H1 (cell line): ENCODE measurements around the gene PIAS4. TPM values are rescaled to one million over a fixed set of nuclear protein-coding genes. Genes with fewer than 3 reads are reported as not detected.

Experiments used
- CTCF ChIA-PET: fragments of 300-600 bp; sonication (Branson Sonifier 250); formaldehyde crosslinking; loops from one replicate; lab custom pipeline; 2021; ENCODE audit not compliant: partially characterized antibody; lab: Charles Lee
- POLR2A ChIA-PET: fragments of 300-600 bp; sonication (Branson Sonifier 250); formaldehyde crosslinking; loops from one replicate; lab custom pipeline; 2021; ENCODE audit warnings: inconsistent platforms; ENCODE audit not compliant: partially characterized antibody; lab: Charles Lee
- DNase-seq, 2 experiments: peaks; one replicate each; pipeline versions ENCODE4 v3.0.0 to v3.0.0-alpha.2; 2010 to 2022; ENCODE audit warnings: low spot score in 2 of 2, low read depth in 1 of 2, mixed read lengths in 1 of 2
- FAIRE-seq: peaks from 2 replicates; lab custom pipeline; 2011; peaks lifted over from hg19 to GRCh38; lab: Jason Lieb, UNC
- H2AFZ ChIP-seq: 2 replicates; pipeline ENCODE4 v1.8.1; 2012; ENCODE audit warnings: low read length, inconsistent platforms
- H2AK5ac ChIP-seq: 2 replicates; pipeline ENCODE4 v1.6.1; 2013; ENCODE audit warnings: low read depth, low read length
- H2BK120ac ChIP-seq: replicated peaks from 2 replicates; pipeline ENCODE3; 2013; ENCODE audit warnings: low read depth, low read length, inconsistent platforms
- H2BK12ac ChIP-seq: 2 replicates; pipeline ENCODE4 v1.6.1; 2013; ENCODE audit warnings: low read depth, low read length
- H2BK15ac ChIP-seq: 2 replicates; pipeline ENCODE4 v1.6.1; 2013; ENCODE audit warnings: low read length
- H2BK20ac ChIP-seq: 2 replicates; pipeline ENCODE4 v1.6.1; 2013; ENCODE audit warnings: low read length
- H2BK5ac ChIP-seq: 2 replicates; pipeline ENCODE4 v1.6.1; 2013; ENCODE audit warnings: low read depth, low read length
- H3K14ac ChIP-seq: 2 replicates; pipeline ENCODE4 v1.6.1; 2013; ENCODE audit warnings: inconsistent platforms; ENCODE audit not compliant: insufficient read length
- H3K18ac ChIP-seq: 2 replicates; pipeline ENCODE4 v1.6.1; 2013; ENCODE audit warnings: low read length; ENCODE audit errors: extremely low read depth
- H3K23ac ChIP-seq: 2 replicates; pipeline ENCODE4 v1.6.1; 2013; ENCODE audit warnings: inconsistent platforms; ENCODE audit not compliant: insufficient read length
- H3K23me2 ChIP-seq: 2 replicates; pipeline ENCODE4 v1.6.1; 2013; ENCODE audit warnings: low read depth, low read length
- H3K27ac ChIP-seq: 2 replicates; pipeline ENCODE4 v1.6.1; 2011; ENCODE audit warnings: low read depth, low read length, inconsistent platforms
- H3K27me3 ChIP-seq, 4 experiments: replicated peaks in 1 of 4; 1 replicate in 1 of 4; 2 replicates in 3 of 4; pipeline versions ENCODE4 v1.6.1 to v1.8.1; 2011 to 2013; ENCODE audit warnings: low read length in 3 of 4, mild to moderate bottlenecking in 3 of 4, inconsistent platforms in 2 of 4, mixed read lengths in 2 of 4, moderate library complexity in 1 of 4; ENCODE audit not compliant: control insufficient read depth in 3 of 4, insufficient read depth in 3 of 4; ENCODE audit errors: extremely low read depth in 1 of 4
- H3K36me3 ChIP-seq, 4 experiments: 2 replicates each; pipeline versions ENCODE4 v1.6.1 to v1.8.1; 2011 to 2013; ENCODE audit warnings: mild to moderate bottlenecking in 4 of 4, low read length in 3 of 4, moderate library complexity in 2 of 4, control low read depth in 1 of 4, inconsistent platforms in 1 of 4; ENCODE audit not compliant: insufficient read depth in 4 of 4, control insufficient read depth in 2 of 4
- H3K4ac ChIP-seq: replicated peaks from 2 replicates; pipeline ENCODE3; 2013; ENCODE audit warnings: low read length, low read depth, mixed read lengths, inconsistent platforms; ENCODE audit not compliant: insufficient read length
- H3K4me1 ChIP-seq, 4 experiments: replicated peaks in 1 of 4; 1 replicate in 1 of 4; 2 replicates in 3 of 4; pipeline versions ENCODE4 v1.6.1 to v1.8.1; 2011 to 2013; ENCODE audit warnings: low read length in 3 of 4, inconsistent platforms in 2 of 4, mixed read lengths in 1 of 4; ENCODE audit not compliant: insufficient read depth in 4 of 4, control insufficient read depth in 3 of 4
- H3K4me2 ChIP-seq, 2 experiments: 2 replicates each; pipeline versions ENCODE4 v1.6.1 to v1.8.1; 2011 to 2013; ENCODE audit warnings: low read depth in 2 of 2, low read length in 2 of 2, control low read depth in 1 of 2, inconsistent platforms in 1 of 2, mild to moderate bottlenecking in 1 of 2; ENCODE audit not compliant: insufficient read depth in 1 of 2
- H3K4me3 ChIP-seq, 4 experiments: fragments of 200-600, 300-600 bp in 1 of 4; sonication (generic), shearing (Covaris generic), sonication (Bioruptor Twin) in 1 of 4; 2 replicates each; pipeline versions ENCODE4 v1.5.1 to v1.8.1; 2011 to 2016; ENCODE audit warnings: low read length in 4 of 4, low read depth in 3 of 4, control low read depth in 2 of 4, inconsistent platforms in 2 of 4, mild to moderate bottlenecking in 2 of 4, mixed read lengths in 1 of 4, moderate library complexity in 1 of 4; ENCODE audit not compliant: insufficient read depth in 2 of 4; ENCODE audit errors: extremely low read depth in 1 of 4
- H3K56ac ChIP-seq: replicated peaks from 2 replicates; pipeline ENCODE3; 2013; ENCODE audit warnings: low read depth, mild to moderate bottlenecking, mixed read lengths, low read length, inconsistent platforms; ENCODE audit not compliant: insufficient read length
- H3K79me1 ChIP-seq: 2 replicates; pipeline ENCODE4 v1.6.1; 2013; ENCODE audit warnings: low read depth, low read length, control low read depth
- H3K79me2 ChIP-seq, 2 experiments: 2 replicates each; pipeline versions ENCODE4 v1.6.1 to v1.8.1; 2012 to 2013; ENCODE audit warnings: low read length in 2 of 2, mild to moderate bottlenecking in 2 of 2, inconsistent platforms in 1 of 2; ENCODE audit not compliant: insufficient read depth in 2 of 2, control insufficient read depth in 1 of 2
- H3K9ac ChIP-seq, 4 experiments: replicated peaks in 1 of 4; 1 replicate in 1 of 4; 2 replicates in 3 of 4; pipeline versions ENCODE4 v1.6.1 to v1.8.1; 2011 to 2013; ENCODE audit warnings: low read depth in 3 of 4, low read length in 3 of 4, control low read depth in 2 of 4, mild to moderate bottlenecking in 2 of 4, moderate library complexity in 2 of 4, inconsistent platforms in 1 of 4; ENCODE audit errors: extremely low read depth in 1 of 4
- H3K9me3 ChIP-seq, 2 experiments: 2 replicates each; pipeline versions ENCODE4 v1.6.1 to v1.8.1; 2012 to 2013; ENCODE audit warnings: mild to moderate bottlenecking in 2 of 2, moderate library complexity in 2 of 2, control low read depth in 1 of 2, inconsistent platforms in 1 of 2, low read depth in 1 of 2, low read length in 1 of 2, mixed read lengths in 1 of 2; ENCODE audit not compliant: insufficient read depth in 2 of 2
- H4K20me1 ChIP-seq, 2 experiments: replicated peaks in 1 of 2; 2 replicates each; pipeline versions ENCODE3 to v1.8.1; 2011 to 2013; ENCODE audit warnings: inconsistent platforms in 2 of 2, low read length in 2 of 2, mild to moderate bottlenecking in 1 of 2; ENCODE audit not compliant: insufficient read depth in 2 of 2, control insufficient read depth in 1 of 2
- H4K5ac ChIP-seq: 2 replicates; pipeline ENCODE4 v1.6.1; 2013; ENCODE audit warnings: low read length, low read depth, mixed read lengths, inconsistent platforms; ENCODE audit not compliant: insufficient read length
- H4K8ac ChIP-seq: 2 replicates; pipeline ENCODE4 v1.8.0; 2013; ENCODE audit warnings: mild to moderate bottlenecking, moderate library complexity, low read length, inconsistent platforms; ENCODE audit not compliant: insufficient read depth; ENCODE audit errors: extremely low read depth
- H4K91ac ChIP-seq: replicated peaks from 2 replicates; pipeline ENCODE3; 2013; ENCODE audit warnings: low read length, mixed read lengths, inconsistent platforms; ENCODE audit not compliant: insufficient read length
- HDAC2 ChIP-seq, 2 experiments: fragments of 300-600 bp in 1 of 2; sonication (generic) in 1 of 2; IDR thresholded peaks; 2 replicates each; pipeline ENCODE4 v1.6.1; 2011 to 2012; ENCODE audit warnings: low read depth in 2 of 2, low read length in 2 of 2, mild to moderate bottlenecking in 2 of 2, moderate library complexity in 2 of 2, borderline replicate concordance in 1 of 2, inconsistent platforms in 1 of 2
- KDM1A ChIP-seq: fragments of 200-600, 300-600 bp; sonication (generic); IDR thresholded peaks from 2 replicates; pipeline ENCODE4 v1.7.1; 2016; ENCODE audit warnings: mild to moderate bottlenecking, low read length, borderline replicate concordance
- KDM4A ChIP-seq: IDR thresholded peaks from one replicate; pipeline ENCODE4 v1.7.1; 2012; ENCODE audit warnings: low read depth, mild to moderate bottlenecking, moderate library complexity, low read length, inconsistent platforms; ENCODE audit not compliant: severe bottlenecking
- WGBS, 2 experiments: shearing (Covaris generic) in 1 of 2; methylation state at CpG; one replicate each; pipeline versions ENCODE4 v1.1.6 to v1.1.7; 2013 to 2015; ENCODE audit warnings: low lambda C conversion rate in 2 of 2, mixed read lengths in 2 of 2, inconsistent platforms in 1 of 2, low coverage in 1 of 2, missing lambda C conversion rate in 1 of 2; ENCODE audit not compliant: insufficient replicate concordance in 2 of 2, insufficient coverage in 1 of 2, insufficient read length in 1 of 2; ENCODE audit errors: extremely low coverage in 1 of 2, missing lambda C conversion rate in 1 of 2; 5-methylcytosine and 5-hydroxymethylcytosine counted together
- polyA plus RNA-seq, 7 experiments: library from polyadenylated mRNA; depleted of rRNA in 3 of 7; stranded (reverse) in 5 of 7; unstranded in 2 of 7; fragments of >200 nt in 5 of 7; fragments of 200-250 nt in 2 of 7; gene quantifications; 1 replicate in 5 of 7; 2 replicates in 1 of 7; 4 replicates in 1 of 7; pipeline versions ENCODE4 v1.2.1 to v1.2.3, GENCODE V29; 2011 to 2013; ENCODE audit warnings: missing spikeins in 2 of 7, mixed read lengths in 2 of 7
- total RNA-seq: library from RNA; stranded (reverse); fragmentation: NEBNext Ultra II Directional; extraction: Animal tissue kit (Norgen Biotek cat#: 25700); gene quantifications from 2 replicates; pipeline ENCODE4 v1.2.1, GENCODE V29; 2021

PIAS4 gene
- total and polyA plus RNA-seq, 2 of the 8 experiments (the other 6 are each of a cell fraction or from before 2014, with no cell fraction given) = 30.2 to 51.4 TPM

DNA sequence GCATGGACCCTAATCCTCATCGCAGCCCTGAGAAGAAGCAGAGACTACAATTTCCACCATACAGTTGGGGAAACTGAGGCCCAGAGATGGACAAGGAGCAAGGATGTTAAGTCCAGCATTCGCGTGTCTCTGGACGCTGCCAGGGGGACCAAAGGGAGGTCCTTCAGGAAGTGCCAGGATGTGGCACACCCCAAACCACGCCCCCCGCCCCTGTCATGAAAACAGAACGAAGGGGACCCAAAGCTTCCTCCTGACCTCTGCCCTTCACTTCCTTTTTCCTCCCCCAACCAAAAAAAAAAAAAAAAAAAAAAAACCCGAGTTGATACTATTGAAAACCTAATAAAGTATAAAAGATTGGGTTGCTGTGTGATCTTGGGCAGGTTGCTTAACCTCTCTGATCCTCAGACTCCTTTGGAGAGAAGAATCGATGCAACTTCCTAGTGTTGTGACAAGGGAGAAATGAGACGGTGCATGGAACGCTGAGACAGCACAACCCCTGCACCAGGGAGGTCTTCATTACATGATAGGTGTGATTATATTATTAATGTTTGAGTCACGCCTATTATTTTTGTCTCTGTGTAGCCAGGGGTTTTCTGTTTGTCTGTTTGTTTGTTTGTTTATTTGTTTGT is 61.9 kb downstream of the PIAS4 start:
- ChIA-PET POLR2A (interaction anchor here (0.6 kb wide), 1 partner anchor 73 kb away, joined by 3 read pairs; no protein-coding TSS in a partner anchor), CTCF (interaction anchor here (1.0 kb wide), 1 partner anchor 27 kb away, joined by 3 read pairs; no protein-coding TSS in a partner anchor)
- Histone ChIP-seq H4K8ac (no peak overlapping the region; the same call in 1 of the 2 replicates), H3K23me2 (peaks cover 5% of the 10 kb centered on the region; the same call in 1 of the 2 replicates), H2AK5ac (0 out of 2 replicates have a peak overlapping the region, but pooled peaks have one; percentile 53), H3K23ac (no peak overlapping the region), H3K4me3 (no peak overlapping the region), H2BK120ac (no peak overlapping the region), H2AFZ (no peak overlapping the region), H4K20me1 (peaks cover 0 to 2% of the 10 kb centered on the region in 2 experiments), H3K14ac (no peak overlapping the region), H2BK5ac (no peak overlapping the region), H4K5ac (no peak overlapping the region), H3K79me1 (no peaks in the 10 kb centered on the region), H3K27ac (no peak overlapping the region)
- 71% methylated on average over 11 of the region's 12 CpGs; no CpG with 5 or more reads in 1 of the 2 experiments for WGBS, 2 experiments
- no peak for DNase-seq
- no peak for FAIRE-seq
- no peak for TF ChIP-seq KDM4A
- TF ChIP-seq KDM1A = peak; percentile 97
- TF ChIP-seq HDAC2 (IDR thresholded peaks at IDR 0.05; ENCODE audit: borderline replicate concordance in 1 of 2, low read depth in 2 of 2, low read length in 2 of 2) = peak in 1 of 2 experiments; percentile 92; a peak in 1 of 4 replicates
- TF ChIP-seq, all 59 proteins: peak for 2
- Histone ChIP-seq H3K18ac (no peak overlapping the region), H3K4me1 (peaks cover 0 to 4% (median 2%) of the 10 kb centered on the region in 4 experiments; a peak in 2 of 7 replicates), H3K9ac (no peak overlapping the region), H3K56ac (no peak overlapping the region), H2BK12ac (no peak overlapping the region), H4K91ac (no peak overlapping the region), H3K9me3 (no peaks in the 10 kb centered on the region), H2BK20ac (no peak overlapping the region), H3K4ac (no peak overlapping the region), H3K27me3 (peaks cover 10 to 24% (median 22%) of the 10 kb centered on the region in 4 experiments), H3K36me3 (no peaks in the 10 kb centered on the region), H3K4me2 (no peak overlapping the region; a peak in 1 of 4 replicates), H2BK15ac (no peak overlapping the region), H3K79me2 (peaks cover 2 to 6% of the 10 kb centered on the region in 2 experiments; a peak in 2 of 4 replicates)
